HUES64 (cell line): ENCODE results near the gene MST1.

Experiments used
- H3K27ac ChIP-seq: 2 replicates; pipeline ENCODE4 v1.7.0; 2013; ENCODE audit warnings: low read depth, low read length, inconsistent platforms
- H3K27me3 ChIP-seq: 2 replicates; pipeline ENCODE4 v1.6.1; 2013; ENCODE audit warnings: mild to moderate bottlenecking, low read length; ENCODE audit not compliant: insufficient read depth
- H3K36me3 ChIP-seq: 2 replicates; pipeline ENCODE4 v1.6.1; 2013; ENCODE audit warnings: mild to moderate bottlenecking, low read length; ENCODE audit not compliant: insufficient read depth
- H3K4me1 ChIP-seq: 2 replicates; pipeline ENCODE4 v1.6.1; 2013; ENCODE audit warnings: mild to moderate bottlenecking, low read length, moderate library complexity; ENCODE audit not compliant: insufficient read depth
- H3K4me3 ChIP-seq: 2 replicates; pipeline ENCODE4 v1.5.1; 2013; ENCODE audit warnings: mild to moderate bottlenecking, low read length, moderate library complexity
- H3K9ac ChIP-seq: 2 replicates; pipeline ENCODE4 v1.6.1; 2013; ENCODE audit warnings: mild to moderate bottlenecking, low read depth, low read length
- H3K9me3 ChIP-seq: 2 replicates; pipeline ENCODE4 v1.6.1; 2013; ENCODE audit warnings: low read depth, low read length; ENCODE audit not compliant: insufficient read depth
- WGBS: fragments of 150-250, 120-280 bp; methylation state at CpG from one replicate; pipeline ENCODE4 v1.1.7; 2013; ENCODE audit warnings: missing lambda C conversion rate; 5-methylcytosine and 5-hydroxymethylcytosine counted together

The MST1 gene

GRCh38 chr3:49707113-49707480 is 17.8 kb upstream of the MST1 start:
- WGBS: 87% methylated on average over 4 of the region's 4 CpGs

GRCh38 chr3:49706456-49707112 is 17.3 kb upstream of the MST1 start:
- no peak overlapping the region for H3K9ac ChIP-seq
- WGBS: 92% methylated on average over 9 of the region's 9 CpGs
- no peaks in the 10 kb centered on the region for H3K9me3 ChIP-seq
- H3K27ac ChIP-seq: no peak overlapping the region
- no peaks in the 10 kb centered on the region for H3K4me1 ChIP-seq
- peaks cover 22% of the 10 kb centered on the region; the same call in 1 of the 2 replicates for H3K36me3 ChIP-seq
- H3K4me3 ChIP-seq: no peak overlapping the region
- H3K27me3 ChIP-seq: no peaks in the 10 kb centered on the region

More at GRCh38 chr3:49707113-49707480, 17.8 kb upstream of the MST1 start:
- H3K36me3 ChIP-seq: peaks cover 19% of the 10 kb centered on the region; the same call in 1 of the 2 replicates
- H3K27ac ChIP-seq: no peak overlapping the region
- H3K4me1 ChIP-seq: no peaks in the 10 kb centered on the region
- H3K9me3 ChIP-seq: no peaks in the 10 kb centered on the region
- H3K4me3 ChIP-seq: no peak overlapping the region
- H3K9ac ChIP-seq: no peak overlapping the region
- H3K27me3 ChIP-seq: no peaks in the 10 kb centered on the region

- no peaks in the 10 kb centered on the region for H3K4me1 ChIP-seq
These were observed 16.2 kb upstream of the MST1 start for GRCh38 chr3:49705390-49705960.

GRCh38 chr3:49704629-49705028 is 15.4 kb upstream of the MST1 start:
- Histone ChIP-seq H3K4me1 (no peaks in the 10 kb centered on the region), H3K36me3 (peaks cover 22% of the 10 kb centered on the region; the same call in 1 of the 2 replicates), H3K27ac (no peak overlapping the region), H3K4me3 (no peak overlapping the region), H3K9me3 (no peaks in the 10 kb centered on the region), H3K27me3 (no peaks in the 10 kb centered on the region), H3K9ac (no peak overlapping the region)
- whole genome bisulfite sequencing: 92% methylated on average over 8 of the region's 8 CpGs

More at GRCh38 chr3:49705390-49705960, 16.2 kb upstream of the MST1 start:
- no peak overlapping the region for H3K27ac ChIP-seq
- H3K36me3 ChIP-seq: peaks cover 22% of the 10 kb centered on the region; the same call in 1 of the 2 replicates
- WGBS: 95% methylated on average over 17 of the region's 17 CpGs
- H3K9me3 ChIP-seq: no peaks in the 10 kb centered on the region
- no peak overlapping the region for H3K4me3 ChIP-seq
- no peak overlapping the region for H3K9ac ChIP-seq
- H3K27me3 ChIP-seq: no peaks in the 10 kb centered on the region

- Histone ChIP-seq H3K9me3 (no peaks in the 10 kb centered on the region), H3K4me3 (no peak overlapping the region), H3K27ac (no peak overlapping the region), H3K27me3 (no peaks in the 10 kb centered on the region), H3K4me1 (no peaks in the 10 kb centered on the region), H3K9ac (no peak overlapping the region), H3K36me3 (peaks cover 22% of the 10 kb centered on the region; the same call in 1 of the 2 replicates)
- 92% methylated on average over 7 of the region's 7 CpGs for WGBS
These were observed 14.7 kb upstream of the MST1 start for GRCh38 chr3:49703956-49704355.

GRCh38 chr3:49703443-49703927 is 14.2 kb upstream of the MST1 start:
- H3K4me3 ChIP-seq: no peak overlapping the region
- H3K36me3 ChIP-seq: peaks cover 22% of the 10 kb centered on the region; the same call in 1 of the 2 replicates
- H3K4me1 ChIP-seq: no peaks in the 10 kb centered on the region
- no peaks in the 10 kb centered on the region for H3K9me3 ChIP-seq
- no peak overlapping the region for H3K27ac ChIP-seq
- no peaks in the 10 kb centered on the region for H3K27me3 ChIP-seq
- H3K9ac ChIP-seq: no peak overlapping the region
- WGBS: 86% methylated on average over 14 of the region's 14 CpGs

- H3K27ac ChIP-seq: no peak overlapping the region
- H3K27me3 ChIP-seq: no peaks in the 10 kb centered on the region
- H3K4me1 ChIP-seq: no peaks in the 10 kb centered on the region
- no peak overlapping the region for H3K9ac ChIP-seq
- H3K36me3 ChIP-seq: peaks cover 22% of the 10 kb centered on the region
- 93% methylated on average over 11 of the region's 11 CpGs for WGBS
- H3K4me3 ChIP-seq: no peak overlapping the region
- H3K9me3 ChIP-seq: no peaks in the 10 kb centered on the region
These were observed 13.4 kb upstream of the MST1 start for GRCh38 chr3:49702672-49703071.

- peaks cover 21% of the 10 kb centered on the region for H3K36me3 ChIP-seq
These were observed 12.3 kb upstream of the MST1 start for GRCh38 chr3:49701388-49702077.

GRCh38 chr3:49700453-49701128 is 11.3 kb upstream of the MST1 start:
- Histone ChIP-seq H3K36me3 (peaks cover 13% of the 10 kb centered on the region), H3K4me3 (no peak overlapping the region), H3K4me1 (no peaks in the 10 kb centered on the region), H3K9me3 (no peaks in the 10 kb centered on the region), H3K27me3 (no peaks in the 10 kb centered on the region), H3K27ac (no peak overlapping the region), H3K9ac (no peak overlapping the region)
- WGBS: 83% methylated on average over 13 of the region's 13 CpGs

More at GRCh38 chr3:49701388-49702077, 12.3 kb upstream of the MST1 start:
- Histone ChIP-seq H3K9ac (no peak overlapping the region), H3K27me3 (no peaks in the 10 kb centered on the region), H3K27ac (no peak overlapping the region), H3K4me3 (no peak overlapping the region), H3K4me1 (no peaks in the 10 kb centered on the region), H3K9me3 (no peaks in the 10 kb centered on the region)
- 84% methylated on average over 21 of the region's 21 CpGs for WGBS

- 93% methylated on average over 8 of the region's 8 CpGs for WGBS
- H3K27me3 ChIP-seq: no peaks in the 10 kb centered on the region
- no peak overlapping the region for H3K9ac ChIP-seq
- H3K9me3 ChIP-seq: no peaks in the 10 kb centered on the region
- H3K4me1 ChIP-seq: no peaks in the 10 kb centered on the region
- no peak overlapping the region for H3K4me3 ChIP-seq
- peaks cover 13% of the 10 kb centered on the region for H3K36me3 ChIP-seq
- H3K27ac ChIP-seq: no peak overlapping the region
These were observed 10.7 kb upstream of the MST1 start for GRCh38 chr3:49700014-49700413.
